COLO829 (cell line): Measurements from ENCODE around the gene MTF1.
A peak's percentile ranks its signal among the peaks of the same experiment; 100 is the strongest.
"Not testable (repeated sequence)": the region's sequence is repeated elsewhere in the genome, so short reads cannot be mapped to it uniquely, and the experiment has no call there.

Experiments used
- DNase-seq: peaks from one replicate; pipeline ENCODE4 v3.0.0; 2012; ENCODE audit warnings: low spot score

Gene MTF1

GRCh38 chr1:37859507-37860345 lies at the start of gene MTF1:
TSS of gene MTF1 (minus strand) at chr1:37859592. CDS start at chr1:37857658, 1,934 bp downstream.
- peak; percentile 97 for DNase-seq

GRCh38 chr1:37908531-37908930 lies 49.1 kb upstream of the MTF1 start:
- DNase-seq = not testable (repeated sequence)

GRCh38 chr1:37907416-37908125 lies 48.2 kb upstream of the MTF1 start:
- DNase-seq = not testable (repeated sequence)

- not testable (repeated sequence) for DNase-seq
These were observed 47.2 kb upstream of the MTF1 start for GRCh38 chr1:37906591-37906990.

GRCh38 chr1:37905727-37906126 lies 46.3 kb upstream of the MTF1 start:
- DNase-seq = no peak

GRCh38 chr1:37903921-37904320 lies 44.5 kb upstream of the MTF1 start:
- DNase-seq = not testable (repeated sequence)

- no peak for DNase-seq
These were observed 43.6 kb upstream of the MTF1 start for GRCh38 chr1:37902983-37903382.

- no peak for DNase-seq
These were observed 42.5 kb upstream of the MTF1 start for GRCh38 chr1:37901893-37902225.

- DNase-seq = no peak
These were observed 42.0 kb upstream of the MTF1 start for GRCh38 chr1:37901191-37901892.

- DNase-seq = not testable (repeated sequence)
These were observed 38.2 kb upstream of the MTF1 start for GRCh38 chr1:37897563-37897962.

GRCh38 chr1:37893673-37894072 lies 34.3 kb upstream of the MTF1 start:
- DNase-seq = no peak

GRCh38 chr1:37892151-37893047 lies 33.0 kb upstream of the MTF1 start:
- DNase-seq = no peak

- DNase-seq = peak; percentile 11
These were observed 31.1 kb upstream of the MTF1 start for GRCh38 chr1:37890378-37891014.

- DNase-seq = no peak
These were observed 28.8 kb upstream of the MTF1 start for GRCh38 chr1:37888022-37888700.

GRCh38 chr1:37884145-37884544 lies 24.8 kb upstream of the MTF1 start:
- DNase-seq = no peak

GRCh38 chr1:37883671-37884070 lies 24.3 kb upstream of the MTF1 start:
- no peak for DNase-seq

- no peak for DNase-seq
These were observed 20.5 kb upstream of the MTF1 start for GRCh38 chr1:37879865-37880264.

GRCh38 chr1:37878071-37878470 lies 18.7 kb upstream of the MTF1 start:
- DNase-seq = no peak

GRCh38 chr1:37875833-37876232 lies 16.4 kb upstream of the MTF1 start:
- DNase-seq = no peak

- no peak for DNase-seq
These were observed 13.3 kb upstream of the MTF1 start for GRCh38 chr1:37872692-37873091.

- DNase-seq = no peak
These were observed 9.1 kb upstream of the MTF1 start for GRCh38 chr1:37868466-37868865.
